Mesenchymal stem cell (in vitro differentiated cells and primary cell): ENCODE data around the gene GFI1B.

Source experiments
- DNase-seq: peaks from one replicate; pipeline ENCODE4 v3.0.0-alpha.2; 2013
- H2AFZ ChIP-seq: one replicate; pipeline ENCODE4 v1.6.1; 2013; ENCODE audit warnings: low read depth, mild to moderate bottlenecking, control low read depth, inconsistent platforms, low read length, moderate library complexity
- H2AK5ac ChIP-seq: 2 replicates; pipeline ENCODE4 v1.6.1; 2013; ENCODE audit warnings: low read length, moderate library complexity, mild to moderate bottlenecking, inconsistent platforms; ENCODE audit not compliant: severe bottlenecking
- H2BK120ac ChIP-seq: one replicate; pipeline ENCODE4 v1.6.1; 2013; ENCODE audit warnings: low read depth, mild to moderate bottlenecking, inconsistent platforms, low read length, moderate library complexity
- H2BK12ac ChIP-seq, 2 experiments: one replicate each; pipeline ENCODE4 v1.6.1; 2013; ENCODE audit warnings: inconsistent platforms in 2 of 2, low read length in 2 of 2, mild to moderate bottlenecking in 2 of 2, moderate library complexity in 2 of 2, control low read depth in 1 of 2
- H2BK15ac ChIP-seq: one replicate; pipeline ENCODE4 v1.6.1; 2013; ENCODE audit warnings: mild to moderate bottlenecking, low read depth, inconsistent platforms; ENCODE audit not compliant: poor library complexity, severe bottlenecking
- H2BK5ac ChIP-seq: 2 replicates; pipeline ENCODE4 v1.6.1; 2013; ENCODE audit warnings: low read depth, mild to moderate bottlenecking, low read length, control low read depth, inconsistent platforms; ENCODE audit not compliant: poor library complexity, severe bottlenecking
- H3K14ac ChIP-seq, 2 experiments: one replicate each; pipeline ENCODE4 v1.6.1; 2013; ENCODE audit warnings: inconsistent platforms in 2 of 2, low read length in 2 of 2, control low read depth in 1 of 2, mild to moderate bottlenecking in 1 of 2, moderate library complexity in 1 of 2
- H3K18ac ChIP-seq, 2 experiments: one replicate each; pipeline ENCODE4 v1.6.1; 2013; ENCODE audit warnings: inconsistent platforms in 2 of 2, low read length in 2 of 2, control low read depth in 1 of 2, low read depth in 1 of 2, mild to moderate bottlenecking in 1 of 2
- H3K23ac ChIP-seq, 2 experiments: one replicate each; pipeline ENCODE4 v1.6.1; 2013; ENCODE audit warnings: inconsistent platforms in 2 of 2, low read length in 2 of 2, mild to moderate bottlenecking in 2 of 2, moderate library complexity in 2 of 2, control low read depth in 1 of 2
- H3K27ac ChIP-seq: 2 replicates; pipeline ENCODE4 v1.5.1; 2013; ENCODE audit warnings: mild to moderate bottlenecking, moderate library complexity, low read length, control low read depth, inconsistent platforms; ENCODE audit not compliant: poor library complexity, severe bottlenecking
- H3K27me3 ChIP-seq, 2 experiments: 2 replicates each; pipeline versions ENCODE4 v1.6.1 to v1.7.0; 2013; ENCODE audit warnings: low read length in 2 of 2, mild to moderate bottlenecking in 2 of 2, moderate library complexity in 2 of 2, control low read depth in 1 of 2, inconsistent platforms in 1 of 2; ENCODE audit not compliant: control insufficient read depth in 1 of 2, insufficient read depth in 1 of 2
- H3K36me3 ChIP-seq, 2 experiments: 2 replicates each; pipeline versions ENCODE4 v1.6.1 to v1.7.0; 2013; ENCODE audit warnings: low read length in 2 of 2, control low read depth in 1 of 2, inconsistent platforms in 1 of 2, low read depth in 1 of 2, mild to moderate bottlenecking in 1 of 2; ENCODE audit not compliant: insufficient read depth in 2 of 2, control insufficient read depth in 1 of 2
- H3K4ac ChIP-seq, 2 experiments: one replicate each; pipeline ENCODE4 v1.6.1; 2013; ENCODE audit warnings: inconsistent platforms in 2 of 2, low read length in 2 of 2, mild to moderate bottlenecking in 2 of 2, moderate library complexity in 2 of 2, control low read depth in 1 of 2, low read depth in 1 of 2
- H3K4me1 ChIP-seq: 2 replicates; pipeline ENCODE4 v1.6.1; 2013; ENCODE audit warnings: low read depth, low read length, control low read depth; ENCODE audit not compliant: control insufficient read depth, insufficient read depth
- H3K4me2 ChIP-seq: 2 replicates; pipeline ENCODE4 v1.6.1; 2013; ENCODE audit warnings: low read length, mild to moderate bottlenecking, inconsistent platforms; ENCODE audit not compliant: poor library complexity, severe bottlenecking
- H3K4me3 ChIP-seq, 2 experiments: 2 replicates each; pipeline versions ENCODE4 v1.5.1 to v1.7.0; 2013; ENCODE audit warnings: low read length in 2 of 2, mild to moderate bottlenecking in 2 of 2, control low read depth in 1 of 2, low read depth in 1 of 2; ENCODE audit not compliant: insufficient read depth in 1 of 2
- H3K79me1 ChIP-seq: replicated peaks from 2 replicates; pipeline ENCODE4 v1.6.1; 2013; ENCODE audit warnings: mild to moderate bottlenecking, control low read depth, low read length, inconsistent platforms; ENCODE audit not compliant: poor library complexity, severe bottlenecking
- H3K9ac ChIP-seq: 2 replicates; pipeline ENCODE4 v1.7.0; 2013; ENCODE audit warnings: mild to moderate bottlenecking, low read length, moderate library complexity
- H3K9me3 ChIP-seq: 2 replicates; pipeline ENCODE4 v1.7.0; 2013; ENCODE audit warnings: mild to moderate bottlenecking, low read length; ENCODE audit not compliant: control insufficient read depth
- H4K8ac ChIP-seq: one replicate; pipeline ENCODE4 v1.6.1; 2013; ENCODE audit warnings: inconsistent platforms, mild to moderate bottlenecking, low read length, moderate library complexity
- H4K91ac ChIP-seq: one replicate; pipeline ENCODE4 v1.6.1; 2013; ENCODE audit warnings: mild to moderate bottlenecking, low read length, inconsistent platforms
- WGBS: methylation state at CpG from one replicate; pipeline ENCODE4 v1.1.7; 2013; ENCODE audit warnings: mixed read lengths; 5-methylcytosine and 5-hydroxymethylcytosine counted together

Gene GFI1B

GRCh38 chr9:132944294-132945185 is 34.0 kb upstream of the GFI1B start, which contains the start of gene TSC1:
Gene TSC1, minus strand, starts transcription at chr9:132944616. Its CDS starts 15,744 bp downstream, at chr9:132928872.
- Histone ChIP-seq H3K79me1 (peaks cover 14% of the 10 kb centered on the region), H2BK12ac (peak within 1 kb of the TSS in 1 of 2 experiments; percentile 89), H3K18ac (peak within 1 kb of the TSS; percentile 96 to 98), H3K27me3 (no peaks in the 10 kb centered on the region), H3K9ac (peak within 1 kb of the TSS; percentile 99), H2BK15ac (peak within 1 kb of the TSS; percentile 39), H4K8ac (peak within 1 kb of the TSS; percentile 98), H3K4me3 (peak within 1 kb of the TSS; percentile 79 to 99), H3K4me1 (peaks cover 11% of the 10 kb centered on the region), H2BK5ac (peak within 1 kb of the TSS; percentile 97), H3K14ac (peak within 1 kb of the TSS; percentile 98), H2AFZ (peak within 1 kb of the TSS; percentile 97), H3K27ac (peak within 1 kb of the TSS; percentile 99), H3K23ac (peak within 1 kb of the TSS in 1 of 2 experiments; percentile 34), H2AK5ac (peak within 1 kb of the TSS; percentile 41), H3K4me2 (peak within 1 kb of the TSS; percentile 93), H2BK120ac (peak within 1 kb of the TSS; percentile 99), H3K36me3 (no peaks in the 10 kb centered on the region), H3K4ac (peak within 1 kb of the TSS; percentile 86 to 100), H3K9me3 (no peaks in the 10 kb centered on the region), H4K91ac (peak within 1 kb of the TSS; percentile 86)
- DNase-seq: peak; percentile 98
- WGBS: 2% methylated on average over 43 of the region's 72 CpGs

GRCh38 chr9:132945186-132946130 is 33.0 kb upstream of the GFI1B start:
- Histone ChIP-seq H3K27me3 (no peaks in the 10 kb centered on the region), H3K36me3 (no peaks in the 10 kb centered on the region), H3K4me1 (peaks cover 11% of the 10 kb centered on the region), H4K91ac (peak overlapping the region; percentile 86), H2BK15ac (peak overlapping the region; percentile 39), H3K4me2 (peak overlapping the region; percentile 87), H2BK5ac (peak overlapping the region; percentile 96), H3K18ac (peak overlapping the region; percentile 88 to 96), H2BK120ac (peak overlapping the region; percentile 45), H3K23ac (no peak overlapping the region), H3K4ac (peak overlapping the region in 1 of 2 experiments; percentile 100), H3K9ac (peak overlapping the region; percentile 99), H4K8ac (peak overlapping the region; percentile 98), H3K4me3 (peak overlapping the region; percentile 69 to 78), H2BK12ac (peak overlapping the region in 1 of 2 experiments; percentile 64), H3K9me3 (no peaks in the 10 kb centered on the region), H3K27ac (peak overlapping the region; percentile 63), H2AFZ (peak overlapping the region; percentile 97), H3K79me1 (peaks cover 8% of the 10 kb centered on the region), H3K14ac (no peak overlapping the region), H2AK5ac (peak overlapping the region; percentile 1)
- 73% methylated on average over 21 of the region's 23 CpGs for WGBS
- DNase-seq: no peak

- WGBS: 42% methylated on average over 3 of the region's 3 CpGs
- H4K91ac ChIP-seq: no peak overlapping the region
Observed at GRCh38 chr9:132946211-132946610, 32.3 kb upstream of the GFI1B start.

More at GRCh38 chr9:132946211-132946610, 32.3 kb upstream of the GFI1B start:
- Histone ChIP-seq H3K9me3 (no peaks in the 10 kb centered on the region), H3K79me1 (peaks cover 7% of the 10 kb centered on the region), H2AFZ (no peak overlapping the region), H2BK15ac (no peak overlapping the region), H3K23ac (no peak overlapping the region), H3K4me2 (no peak overlapping the region), H3K4me1 (peaks cover 11% of the 10 kb centered on the region), H2BK120ac (no peak overlapping the region), H3K4ac (no peak overlapping the region), H4K8ac (no peak overlapping the region), H2BK5ac (no peak overlapping the region), H2BK12ac (no peak overlapping the region), H2AK5ac (no peak overlapping the region), H3K9ac (no peak overlapping the region), H3K18ac (no peak overlapping the region), H3K36me3 (no peaks in the 10 kb centered on the region), H3K14ac (no peak overlapping the region), H3K27ac (peak overlapping the region; percentile 42), H3K4me3 (no peak overlapping the region), H3K27me3 (no peaks in the 10 kb centered on the region)
- peak; percentile 20 for DNase-seq
